Esophagus (tissue), 2 donors: ENCODE results near the gene SCRG1. TPM values are rescaled to one million over a fixed set of nuclear protein-coding genes. Genes with fewer than 3 reads are reported as not detected.

Source experiments
- H3K27ac ChIP-seq, 2 donors: one replicate each; pipeline ENCODE4 v1.5.1; 2013; ENCODE audit warnings: low read depth in 2 of 2, mild to moderate bottlenecking in 2 of 2, inconsistent platforms in 1 of 2, low read length in 1 of 2, moderate library complexity in 1 of 2
- H3K27me3 ChIP-seq, 2 donors: one replicate each; pipeline ENCODE4 v1.6.1; 2013; ENCODE audit warnings: low read length in 2 of 2, control low read depth in 1 of 2, mild to moderate bottlenecking in 1 of 2; ENCODE audit not compliant: insufficient read depth in 2 of 2, control insufficient read depth in 1 of 2
- H3K36me3 ChIP-seq, 2 donors: one replicate each; pipeline ENCODE4 v1.6.1; 2013; ENCODE audit warnings: low read length in 1 of 2; ENCODE audit not compliant: control insufficient read depth in 2 of 2, insufficient read depth in 2 of 2
- H3K4me1 ChIP-seq, 2 donors: one replicate each; pipeline ENCODE4 v1.6.1; 2013; ENCODE audit warnings: low read length in 1 of 2; ENCODE audit not compliant: control insufficient read depth in 2 of 2, insufficient read depth in 2 of 2
- H3K4me3 ChIP-seq, 2 donors: one replicate each; pipeline ENCODE4 v1.5.1; 2013; ENCODE audit warnings: low read length in 2 of 2, mild to moderate bottlenecking in 2 of 2, low read depth in 1 of 2, moderate library complexity in 1 of 2
- H3K9me3 ChIP-seq, 2 donors: one replicate each; pipeline ENCODE4 v1.6.1; 2013; ENCODE audit warnings: mild to moderate bottlenecking in 2 of 2, low read depth in 1 of 2, low read length in 1 of 2, moderate library complexity in 1 of 2; ENCODE audit not compliant: control insufficient read depth in 2 of 2, insufficient read depth in 1 of 2
- WGBS, 2 donors: extraction: QIAGEN DNeasy Blood & Tissue Kit; methylation state at CpG; one replicate each; pipeline ENCODE4 v1.1.7; 2013; 5-methylcytosine and 5-hydroxymethylcytosine counted together
- polyA plus RNA-seq, 2 donors: library from polyadenylated mRNA; stranded (reverse); fragments of 200-250 nt; gene quantifications; one replicate each; pipeline ENCODE4 v1.2.3, GENCODE V29; 2013
- donor health status: healthy with polysubstance abuse.
- donor health status: Bipolar disorder and iron deficiency.

Gene SCRG1
- polyA plus RNA-seq, 2 donors = 0.04 to 0.24 TPM

DNA sequence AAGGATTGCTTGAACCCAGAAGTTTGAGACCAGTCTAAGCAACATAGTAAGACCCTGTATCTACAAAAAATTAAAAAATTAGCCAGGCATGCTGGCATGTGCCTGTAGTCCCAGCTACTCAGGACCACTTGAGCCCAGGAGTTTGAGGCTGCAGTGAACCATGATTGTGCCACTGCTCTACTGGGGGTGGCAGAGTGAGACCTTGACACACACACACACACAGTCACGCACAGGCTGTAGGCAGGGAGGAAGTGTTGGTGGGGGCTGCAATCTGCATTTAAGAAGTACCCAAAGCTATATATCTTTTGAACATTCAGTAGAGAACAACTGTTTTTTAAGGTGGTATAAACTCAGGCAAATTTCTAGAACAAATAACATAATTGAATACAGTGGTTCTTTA lies 7.2 kb downstream of the SCRG1 start:
- WGBS, 2 donors = 89 to 93% methylated on average over 1 of the region's 1 CpG
- no peak overlapping the region for H3K27ac ChIP-seq
- H3K4me3 ChIP-seq = no peak overlapping the region
- H3K9me3 ChIP-seq = no peaks in the 10 kb centered on the region
- no peaks in the 10 kb centered on the region for H3K36me3 ChIP-seq
- H3K4me1 ChIP-seq = no peaks in the 10 kb centered on the region
- H3K27me3 ChIP-seq = no peaks in the 10 kb centered on the region

- no peaks in the 10 kb centered on the region for H3K27me3 ChIP-seq
- no peaks in the 10 kb centered on the region for H3K4me1 ChIP-seq
- H3K36me3 ChIP-seq = no peaks in the 10 kb centered on the region
- H3K27ac ChIP-seq = no peak overlapping the region
- no peak overlapping the region for H3K4me3 ChIP-seq
- no peaks in the 10 kb centered on the region for H3K9me3 ChIP-seq
Observed at GRCh38 chr4:173386751-173387150, 12.2 kb downstream of the SCRG1 start.

GRCh38 chr4:173382349-173382748 lies 16.6 kb downstream of the SCRG1 start:
- H3K36me3 ChIP-seq = no peaks in the 10 kb centered on the region
- H3K27me3 ChIP-seq = no peaks in the 10 kb centered on the region
- no peak overlapping the region for H3K27ac ChIP-seq
- no peaks in the 10 kb centered on the region for H3K4me1 ChIP-seq
- no peak overlapping the region for H3K4me3 ChIP-seq
- 95 to 96% methylated on average over 4 of the region's 4 CpGs for WGBS, 2 donors
- H3K9me3 ChIP-seq = no peaks in the 10 kb centered on the region

- H3K4me1 ChIP-seq = no peaks in the 10 kb centered on the region
- H3K9me3 ChIP-seq = no peaks in the 10 kb centered on the region
- 52 to 54% methylated on average over 1 of the region's 1 CpG for WGBS, 2 donors
- no peak overlapping the region for H3K27ac ChIP-seq
- no peaks in the 10 kb centered on the region for H3K27me3 ChIP-seq
- H3K36me3 ChIP-seq = no peaks in the 10 kb centered on the region
- no peak overlapping the region for H3K4me3 ChIP-seq
Observed at GRCh38 chr4:173381610-173382009, 17.3 kb downstream of the SCRG1 start.

- no peaks in the 10 kb centered on the region for H3K9me3 ChIP-seq
- no peaks in the 10 kb centered on the region for H3K4me1 ChIP-seq
- no peak overlapping the region for H3K4me3 ChIP-seq
- no peaks in the 10 kb centered on the region for H3K27me3 ChIP-seq
- H3K27ac ChIP-seq = no peak overlapping the region
- no peaks in the 10 kb centered on the region for H3K36me3 ChIP-seq
Observed at GRCh38 chr4:173380987-173381386, 17.9 kb downstream of the SCRG1 start.

GRCh38 chr4:173379929-173380328 lies 19.0 kb downstream of the SCRG1 start:
- no peaks in the 10 kb centered on the region for H3K27me3 ChIP-seq
- H3K4me3 ChIP-seq = no peak overlapping the region
- H3K4me1 ChIP-seq = no peaks in the 10 kb centered on the region
- 94 to 97% methylated on average over 3 of the region's 3 CpGs for WGBS, 2 donors
- no peak overlapping the region for H3K27ac ChIP-seq
- no peaks in the 10 kb centered on the region for H3K9me3 ChIP-seq
- H3K36me3 ChIP-seq = no peaks in the 10 kb centered on the region

- H3K27me3 ChIP-seq = no peaks in the 10 kb centered on the region
- H3K36me3 ChIP-seq = no peaks in the 10 kb centered on the region
- 91% methylated on average over 2 of the region's 2 CpGs for WGBS, 2 donors
- H3K4me1 ChIP-seq = peaks cover 0 to 2% of the 10 kb centered on the region in 2 donors
- H3K4me3 ChIP-seq = no peak overlapping the region
- no peaks in the 10 kb centered on the region for H3K9me3 ChIP-seq
- no peak overlapping the region for H3K27ac ChIP-seq
Observed at GRCh38 chr4:173374588-173374987, 24.3 kb downstream of the SCRG1 start.

DNA sequence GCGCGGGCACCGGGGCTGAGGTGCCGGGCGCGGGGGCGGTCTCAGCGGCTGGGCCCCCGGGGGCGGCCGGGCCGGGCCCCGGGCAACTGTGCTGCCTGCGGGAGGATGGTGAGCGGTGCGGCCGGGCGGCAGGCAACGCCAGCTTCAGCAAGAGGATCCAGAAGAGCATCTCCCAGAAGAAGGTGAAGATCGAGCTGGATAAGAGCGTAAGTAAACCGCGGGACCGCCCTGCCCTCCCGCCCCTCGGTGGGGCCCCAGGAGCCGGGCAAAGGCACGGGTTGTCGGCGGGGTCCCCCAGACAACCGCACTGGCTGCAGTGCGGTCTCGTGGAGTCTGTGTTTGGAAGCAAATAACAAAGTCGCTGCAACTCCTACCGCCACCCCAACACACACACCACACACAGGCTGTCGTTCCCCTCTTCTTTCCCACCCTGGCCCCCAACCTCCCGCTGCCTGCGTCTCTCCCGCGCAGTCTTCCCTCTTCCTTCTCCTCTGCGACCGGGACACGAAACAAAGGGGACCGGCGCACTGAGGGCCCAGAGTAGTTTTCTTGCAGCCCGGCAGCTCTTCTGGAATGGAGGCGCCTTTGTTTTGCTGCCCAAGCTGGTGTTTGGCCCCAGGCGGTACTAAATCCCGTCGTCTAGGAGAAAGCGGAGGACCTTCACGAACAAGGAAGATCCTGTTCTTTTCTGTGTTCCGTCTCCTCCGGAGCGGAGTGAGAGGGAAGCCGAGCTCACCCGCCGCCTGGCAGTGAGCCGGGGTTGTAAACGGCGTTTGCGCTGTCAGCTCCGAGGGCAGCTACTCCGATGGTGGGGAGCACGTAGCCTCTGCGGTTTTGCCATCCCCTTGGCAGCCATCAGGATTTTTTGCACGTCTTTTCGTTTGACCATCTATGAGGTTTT lies 27.4 kb downstream of the SCRG1 start:
- no peaks in the 10 kb centered on the region for H3K27me3 ChIP-seq
- peak overlapping the region; percentile 72 to 77 for H3K4me3 ChIP-seq
- H3K9me3 ChIP-seq = no peaks in the 10 kb centered on the region
- H3K36me3 ChIP-seq = no peaks in the 10 kb centered on the region
- peak overlapping the region; percentile 85 to 88 for H3K27ac ChIP-seq
- WGBS, 2 donors = 0 to 1% methylated on average over 56 to 68 of the region's 68 CpGs
- peaks cover 0 to 2% of the 10 kb centered on the region in 2 donors for H3K4me1 ChIP-seq

DNA sequence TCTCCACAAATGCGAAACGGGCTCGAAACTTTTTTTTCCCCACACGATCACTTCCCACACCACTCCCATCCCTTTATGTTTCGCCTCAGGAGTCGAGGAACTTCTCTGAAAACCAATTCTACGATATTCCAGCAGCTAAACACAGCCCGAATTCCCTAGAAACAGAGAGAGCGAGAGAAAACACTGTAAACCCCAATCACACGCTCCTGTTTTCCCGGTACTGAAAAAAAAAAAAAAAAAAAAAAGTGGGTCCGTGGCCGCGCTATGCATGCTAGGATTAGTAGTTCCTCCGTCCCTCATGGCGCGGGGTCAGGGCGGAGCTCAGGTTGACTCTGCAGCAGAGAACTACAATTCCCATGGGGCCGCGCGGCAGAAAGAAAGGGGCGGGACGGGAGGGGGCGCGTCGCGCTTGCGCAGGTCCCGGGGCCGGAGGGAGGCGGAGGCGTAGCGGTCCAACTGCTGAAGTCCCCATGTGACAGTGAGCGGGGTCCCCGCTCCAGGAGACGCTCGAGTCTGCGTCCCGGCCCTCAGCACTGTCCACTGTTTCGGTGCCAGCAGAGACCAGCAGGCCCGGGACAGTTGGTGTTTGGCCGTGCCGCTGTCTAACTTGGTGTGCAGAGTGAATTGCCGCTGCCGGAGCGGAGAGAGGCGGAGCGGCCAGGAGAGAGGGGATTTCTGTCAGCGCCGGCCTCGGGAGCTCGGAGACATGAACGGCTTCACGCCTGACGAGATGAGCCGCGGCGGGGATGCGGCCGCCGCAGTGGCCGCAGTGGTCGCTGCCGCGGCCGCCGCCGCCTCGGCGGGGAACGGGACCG lies 28.2 kb downstream of the SCRG1 start, which contains the start of gene SAP30:
Gene SAP30 (plus strand): TSS at position 478 of the 815 bp plus-strand sequence. CDS start 229 bp downstream, at position 707.
- WGBS, 2 donors = 0 to 1% methylated on average over 68 to 72 of the region's 72 CpGs
- Histone ChIP-seq H3K4me1 (peaks cover 0 to 2% of the 10 kb centered on the region in 2 donors), H3K36me3 (no peaks in the 10 kb centered on the region), H3K27ac (peak within 1 kb of the TSS; percentile 99 to 100), H3K9me3 (no peaks in the 10 kb centered on the region), H3K4me3 (peak within 1 kb of the TSS; percentile 72 to 77), H3K27me3 (no peaks in the 10 kb centered on the region)
